ENCODE results near the gene ARHGEF7.

The ARHGEF7 gene

GRCh38 chr13:111212517-111212873 is 97.4 kb downstream of the ARHGEF7 start:
- no peaks in the 10 kb centered on the region for H3K36me3 ChIP-seq (ENCODE audit: low read length)
- H3K4me3 ChIP-seq (ENCODE audit: insufficient read depth, low read length, poor library complexity, severe bottlenecking) = no peak overlapping the region
- TF ChIP-seq EZH2phosphoT487 (conservative IDR thresholded peaks at IDR 0.05; ENCODE audit: low read length) (no peak), CTCF (IDR thresholded peaks at IDR 0.05; ENCODE audit: insufficient read depth, low read length, poor library complexity, severe bottlenecking) (no peak)
- H3K27me3 ChIP-seq (ENCODE audit: low read length) = no peaks in the 10 kb centered on the region
- H3F3A ChIP-seq (ENCODE audit: insufficient read depth) = no peaks in the 10 kb centered on the region
- H3K27ac ChIP-seq (ENCODE audit: low read depth, low read length) = no peak overlapping the region
- peaks cover 94% of the 10 kb centered on the region for H3K79me2 ChIP-seq (ENCODE audit: insufficient read depth, low read length)
- H4K20me1 ChIP-seq (ENCODE audit: low read depth, low read length) = peaks cover 3% of the 10 kb centered on the region; the same call in 1 of the 2 replicates
- no peak overlapping the region for H3K9ac ChIP-seq (ENCODE audit: low read length)
- H3K9me3 ChIP-seq (ENCODE audit: insufficient read depth, low read length) = no peaks in the 10 kb centered on the region
- H3K9me2 ChIP-seq (replicated peaks; ENCODE audit: insufficient read depth, low read length) = no peaks in the 10 kb centered on the region
- H3K4me2 ChIP-seq (ENCODE audit: low read depth, low read length, poor library complexity, severe bottlenecking) = no peak overlapping the region
- no peak overlapping the region for H2AFZ ChIP-seq (ENCODE audit: low read depth, low read length, severe bottlenecking)

- Histone ChIP-seq H3K9me3 (ENCODE audit: insufficient read depth, low read length) (no peaks in the 10 kb centered on the region), H3K9me2 (replicated peaks; ENCODE audit: insufficient read depth, low read length) (no peaks in the 10 kb centered on the region), H2AFZ (ENCODE audit: low read depth, low read length, severe bottlenecking) (no peak overlapping the region), H3K27me3 (ENCODE audit: low read length) (no peaks in the 10 kb centered on the region), H3K9ac (ENCODE audit: low read length) (no peak overlapping the region), H3K4me3 (ENCODE audit: insufficient read depth, low read length, poor library complexity, severe bottlenecking) (no peak overlapping the region), H3K36me3 (ENCODE audit: low read length) (no peaks in the 10 kb centered on the region), H3K27ac (ENCODE audit: low read depth, low read length) (no peak overlapping the region), H3F3A (ENCODE audit: insufficient read depth) (no peaks in the 10 kb centered on the region), H4K20me1 (ENCODE audit: low read depth, low read length) (peaks cover 3% of the 10 kb centered on the region; the same call in 1 of the 2 replicates), H3K79me2 (ENCODE audit: insufficient read depth, low read length) (peaks cover 93% of the 10 kb centered on the region), H3K4me2 (ENCODE audit: low read depth, low read length, poor library complexity, severe bottlenecking) (no peak overlapping the region)
- TF ChIP-seq EZH2phosphoT487 (conservative IDR thresholded peaks at IDR 0.05; ENCODE audit: low read length) (no peak), CTCF (IDR thresholded peaks at IDR 0.05; ENCODE audit: insufficient read depth, low read length, poor library complexity, severe bottlenecking) (no peak)
These were observed 99.0 kb downstream of the ARHGEF7 start for GRCh38 chr13:111213964-111214726.

DNA sequence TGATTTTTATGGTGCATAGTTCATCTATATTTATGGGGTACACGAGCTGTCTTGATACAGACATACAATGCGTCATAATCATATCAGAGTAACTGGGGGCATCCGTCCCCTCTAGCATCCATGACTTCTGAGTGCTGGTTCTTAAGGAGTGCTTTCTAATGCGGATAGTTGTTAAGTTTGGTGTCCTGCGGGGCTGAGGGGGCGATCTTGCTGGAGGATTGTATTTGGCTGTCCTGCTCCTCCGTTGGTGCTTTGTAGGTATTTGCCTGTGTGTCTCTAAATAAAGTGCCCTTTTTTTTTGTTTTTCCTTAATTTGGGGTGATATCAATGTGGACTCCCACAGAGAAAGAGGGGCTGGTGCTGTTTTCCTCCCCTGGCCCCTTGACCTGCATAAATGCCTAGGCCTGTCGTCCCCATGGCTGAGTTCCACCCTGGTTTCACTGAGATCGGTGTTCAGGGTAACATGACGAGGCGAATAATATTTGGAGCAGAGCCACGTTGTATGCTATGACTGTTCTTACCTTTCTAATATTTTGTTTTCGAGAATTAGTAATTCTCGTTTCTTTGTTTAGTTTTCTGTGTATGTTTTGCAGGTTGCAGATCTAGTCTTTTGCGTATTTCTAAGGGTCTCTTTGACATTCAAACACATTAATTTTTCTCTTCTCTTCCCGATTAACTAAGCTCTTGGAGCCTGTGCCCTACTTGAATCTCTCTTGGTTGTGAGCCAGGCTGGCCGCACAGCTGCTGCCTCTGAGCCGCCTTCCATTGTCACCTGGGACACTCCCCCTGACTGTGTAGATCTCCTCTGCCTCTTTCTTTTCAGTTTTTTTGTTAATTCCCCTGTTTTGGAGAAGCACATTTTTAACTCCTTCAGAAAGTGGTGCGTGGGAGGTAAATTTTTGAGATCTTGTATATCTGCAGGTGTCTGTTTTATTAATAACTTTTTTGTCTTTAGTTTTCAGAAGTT is 100.3 kb downstream of the ARHGEF7 start:
- Histone ChIP-seq H3K4me2 (ENCODE audit: low read depth, low read length, poor library complexity, severe bottlenecking) (no peak overlapping the region), H3K36me3 (ENCODE audit: low read length) (no peaks in the 10 kb centered on the region), H3F3A (ENCODE audit: insufficient read depth) (no peaks in the 10 kb centered on the region), H3K9me2 (replicated peaks; ENCODE audit: insufficient read depth, low read length) (no peaks in the 10 kb centered on the region), H3K27me3 (ENCODE audit: low read length) (no peaks in the 10 kb centered on the region), H3K9me3 (ENCODE audit: insufficient read depth, low read length) (no peaks in the 10 kb centered on the region), H3K27ac (ENCODE audit: low read depth, low read length) (no peak overlapping the region), H3K9ac (ENCODE audit: low read length) (no peak overlapping the region), H2AFZ (ENCODE audit: low read depth, low read length, severe bottlenecking) (no peak overlapping the region), H3K79me2 (ENCODE audit: insufficient read depth, low read length) (peaks cover 87% of the 10 kb centered on the region), H3K4me3 (ENCODE audit: insufficient read depth, low read length, poor library complexity, severe bottlenecking) (no peak overlapping the region), H4K20me1 (ENCODE audit: low read depth, low read length) (peaks cover 3% of the 10 kb centered on the region; the same call in 1 of the 2 replicates)
- TF ChIP-seq EZH2phosphoT487 (conservative IDR thresholded peaks at IDR 0.05; ENCODE audit: low read length) (no peak), CTCF (IDR thresholded peaks at IDR 0.05; ENCODE audit: insufficient read depth, low read length, poor library complexity, severe bottlenecking) (no peak)

Data from SU-DHL-6 (cell line).